GM12873 (cell line): ENCODE results near the gene ANKRD13B.

ENCODE experiments used
- TF ChIP-seq, protein P1 (sequence below): IDR thresholded peaks from 2 replicates; pipeline ENCODE4 v1.5.1; 2012; ENCODE audit warnings: low read depth, mild to moderate bottlenecking, moderate library complexity, low read length, control low read depth; ENCODE audit not compliant: insufficient read depth; ENCODE audit errors: missing control alignments

The ANKRD13B gene

DNA sequence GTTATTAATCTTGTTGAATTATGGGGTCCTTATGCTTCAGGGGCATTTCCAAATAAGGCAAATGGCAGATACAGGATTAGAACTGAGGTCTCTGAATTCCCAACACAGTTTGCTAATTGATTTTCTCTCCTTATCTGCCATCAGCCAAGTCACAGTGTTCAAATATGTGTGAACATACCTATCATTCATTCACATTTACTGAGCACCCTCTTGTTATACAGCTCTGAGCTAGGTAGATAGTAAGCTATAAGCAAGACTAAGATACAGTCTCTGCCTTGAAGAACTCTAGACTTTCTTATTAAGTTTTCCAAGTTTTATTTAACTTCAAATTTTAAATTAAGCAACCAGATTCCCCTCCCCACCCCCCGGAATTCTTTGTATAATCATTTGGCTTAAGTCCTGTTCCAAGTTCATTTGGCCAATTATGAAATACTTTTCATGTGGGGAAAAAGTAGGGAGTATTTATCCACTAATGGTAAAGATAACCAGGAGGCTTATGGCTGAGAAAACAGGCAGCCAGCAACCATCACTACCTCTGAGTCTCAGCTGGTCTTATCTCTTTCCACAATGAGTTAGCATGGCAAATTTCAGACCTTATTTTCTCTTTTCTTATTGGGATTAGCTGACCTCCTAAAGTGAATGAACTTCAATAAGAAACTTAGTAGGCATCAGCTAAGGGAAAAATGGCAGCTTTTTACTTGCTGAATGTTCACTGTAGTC is 61.2 kb downstream of the ANKRD13B start:
- TF ChIP-seq, protein P1, sequence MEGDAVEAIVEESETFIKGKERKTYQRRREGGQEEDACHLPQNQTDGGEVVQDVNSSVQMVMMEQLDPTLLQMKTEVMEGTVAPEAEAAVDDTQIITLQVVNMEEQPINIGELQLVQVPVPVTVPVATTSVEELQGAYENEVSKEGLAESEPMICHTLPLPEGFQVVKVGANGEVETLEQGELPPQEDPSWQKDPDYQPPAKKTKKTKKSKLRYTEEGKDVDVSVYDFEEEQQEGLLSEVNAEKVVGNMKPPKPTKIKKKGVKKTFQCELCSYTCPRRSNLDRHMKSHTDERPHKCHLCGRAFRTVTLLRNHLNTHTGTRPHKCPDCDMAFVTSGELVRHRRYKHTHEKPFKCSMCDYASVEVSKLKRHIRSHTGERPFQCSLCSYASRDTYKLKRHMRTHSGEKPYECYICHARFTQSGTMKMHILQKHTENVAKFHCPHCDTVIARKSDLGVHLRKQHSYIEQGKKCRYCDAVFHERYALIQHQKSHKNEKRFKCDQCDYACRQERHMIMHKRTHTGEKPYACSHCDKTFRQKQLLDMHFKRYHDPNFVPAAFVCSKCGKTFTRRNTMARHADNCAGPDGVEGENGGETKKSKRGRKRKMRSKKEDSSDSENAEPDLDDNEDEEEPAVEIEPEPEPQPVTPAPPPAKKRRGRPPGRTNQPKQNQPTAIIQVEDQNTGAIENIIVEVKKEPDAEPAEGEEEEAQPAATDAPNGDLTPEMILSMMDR = no peak

DNA sequence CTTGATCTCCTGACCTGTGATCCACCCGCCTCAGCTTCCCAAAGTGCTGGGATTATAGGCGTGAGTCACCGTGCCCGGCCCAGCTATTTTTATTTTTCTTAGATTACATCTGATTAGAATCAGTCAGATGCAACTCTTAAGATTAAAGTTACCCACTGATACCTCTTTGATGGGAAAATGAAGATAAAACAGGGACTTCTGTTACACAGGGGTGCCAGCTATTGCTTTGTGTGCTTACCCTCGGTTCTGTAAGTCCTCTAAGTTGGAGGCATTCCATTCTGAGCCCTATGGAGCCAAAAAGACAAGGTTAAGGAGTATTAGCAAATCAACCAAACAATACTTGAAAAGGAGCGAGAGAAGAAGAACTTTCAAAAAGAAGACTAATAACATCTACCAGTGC is 62.4 kb downstream of the ANKRD13B start:
- TF ChIP-seq, protein P1 = no peak

DNA sequence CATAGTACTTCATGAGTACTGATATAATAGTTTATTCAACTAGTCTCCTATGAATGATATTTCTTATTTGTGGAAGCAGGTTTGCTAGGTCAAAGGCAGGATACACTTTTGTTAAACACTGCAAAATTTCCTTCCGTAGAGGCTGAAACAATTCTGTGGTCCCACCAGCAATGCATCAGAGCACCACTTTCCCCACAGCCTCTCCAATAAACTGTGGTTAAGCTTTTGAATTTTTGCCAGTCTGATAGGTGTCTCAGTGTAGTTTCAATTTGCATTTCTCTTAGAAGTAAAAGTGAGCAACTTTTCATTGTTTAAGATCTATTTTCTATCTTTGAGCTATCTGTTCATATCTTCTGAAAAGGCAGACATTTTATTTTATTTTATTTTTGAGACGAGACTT is 66.2 kb downstream of the ANKRD13B start:
- TF ChIP-seq, protein P1 = no peak

DNA sequence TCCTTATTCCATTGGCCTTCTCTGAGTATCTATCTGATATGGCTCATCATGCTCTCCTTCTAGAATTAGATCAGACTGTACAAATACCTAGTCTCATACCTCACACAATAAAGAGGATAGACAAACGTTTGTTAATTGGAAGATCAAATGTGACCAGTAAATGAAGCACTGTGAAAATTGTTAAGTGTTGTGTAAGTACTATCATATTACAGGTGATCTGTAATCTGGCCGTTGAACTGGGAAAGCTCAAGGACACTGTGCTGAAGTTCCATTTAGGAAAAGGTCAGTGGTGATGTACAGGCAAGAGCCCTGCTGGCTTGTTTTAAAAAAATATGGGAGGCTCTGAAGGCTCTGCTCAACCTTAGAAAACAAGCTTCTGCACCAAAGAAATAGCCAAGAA is 68.3 kb downstream of the ANKRD13B start:
- TF ChIP-seq, protein P1 = no peak

DNA sequence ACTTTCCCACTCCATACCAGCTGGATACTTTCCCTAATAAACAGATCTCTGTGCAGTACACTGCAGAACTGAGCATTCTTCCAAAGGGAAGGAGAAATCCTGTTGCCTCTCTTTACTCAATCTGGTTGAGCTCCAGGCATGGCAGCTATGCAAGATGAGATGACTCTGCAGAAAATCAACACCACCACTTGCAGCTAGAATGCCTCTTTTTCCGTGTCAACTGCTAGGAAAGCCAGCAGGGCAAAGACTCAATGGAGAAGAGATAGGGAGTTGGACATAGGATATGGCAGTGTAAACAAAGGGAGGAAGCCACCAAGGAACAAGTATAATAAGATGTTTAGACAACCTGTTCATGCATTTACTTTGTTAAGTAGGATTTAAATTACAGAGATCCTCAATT is 70.2 kb downstream of the ANKRD13B start:
- TF ChIP-seq, protein P1 = no peak
